NCI-H1694 treated with DMSO at 0.1 percent for 48 hours (cell line): Measurements from ENCODE around the gene ZBTB7A.

Source experiments
- DNase-seq: peaks from one replicate; lab custom pipeline; 2025; lab: John Stamatoyannopoulos, UW

Gene ZBTB7A

DNA sequence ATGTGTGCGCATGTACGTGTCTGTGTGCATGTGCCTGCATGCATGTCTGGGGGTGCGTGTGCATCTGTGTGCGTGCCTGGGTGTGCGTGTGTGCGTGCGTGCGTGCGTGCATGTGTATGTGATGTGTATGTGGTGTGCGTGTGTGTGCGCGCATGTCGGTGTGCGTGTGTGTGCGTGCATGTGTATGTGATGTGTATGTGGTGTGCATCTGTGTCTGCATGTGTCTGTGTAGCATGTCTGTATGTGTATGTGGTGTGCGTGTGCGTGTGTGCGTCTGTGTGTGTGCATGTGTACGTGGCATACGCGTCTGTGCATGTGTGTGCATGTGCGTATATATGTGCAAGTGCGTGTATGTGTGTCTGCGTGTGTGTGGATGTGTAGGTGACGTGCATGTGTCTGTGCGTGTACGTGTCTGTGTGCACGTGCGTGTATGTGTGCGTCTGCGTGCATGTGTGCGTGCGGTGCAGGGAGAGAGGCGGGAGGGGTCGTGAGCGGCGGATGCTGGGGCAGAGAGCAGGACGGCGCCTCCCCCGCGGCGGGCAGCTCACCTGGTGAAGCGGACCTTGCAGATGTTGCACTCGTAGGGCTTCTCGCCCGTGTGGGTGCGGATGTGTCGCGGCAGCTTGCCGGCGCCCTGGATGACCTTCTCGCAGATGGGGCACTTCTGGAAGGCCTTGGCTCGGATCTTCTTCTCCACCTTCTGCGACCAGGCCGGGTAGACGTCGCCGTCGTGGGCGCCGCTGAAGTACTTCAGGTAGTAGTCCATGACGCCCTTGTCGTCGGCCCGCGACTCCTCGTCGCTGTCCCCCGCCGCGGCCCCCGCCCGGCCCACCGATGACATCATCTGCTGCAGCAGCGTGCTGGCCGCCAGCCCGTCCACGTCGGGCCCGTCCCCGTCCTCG, 13.0 kb downstream of the ZBTB7A start:
- no peak for DNase-seq

DNA sequence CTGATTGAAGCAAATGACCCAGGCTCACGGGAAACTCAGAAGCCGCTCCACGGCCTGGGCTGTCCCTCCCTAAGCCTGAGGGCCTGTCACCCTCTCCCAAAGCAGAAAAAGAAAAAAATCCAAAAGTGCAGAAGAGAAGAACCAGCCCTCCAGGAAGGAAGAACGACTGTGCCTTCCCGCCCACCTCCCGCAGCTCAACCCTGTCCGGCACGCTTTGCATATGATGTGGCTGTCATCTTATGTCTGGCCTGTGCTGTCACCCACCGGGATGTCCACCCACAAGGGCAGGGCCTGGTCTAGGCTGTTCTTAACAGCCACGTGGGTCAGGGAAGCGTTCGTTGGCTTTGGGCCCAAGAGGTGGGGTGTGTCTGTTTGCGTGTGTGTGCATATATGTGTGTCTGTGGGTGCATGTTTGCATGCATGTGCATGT, 13.7 kb downstream of the ZBTB7A start:
- no peak for DNase-seq

DNA sequence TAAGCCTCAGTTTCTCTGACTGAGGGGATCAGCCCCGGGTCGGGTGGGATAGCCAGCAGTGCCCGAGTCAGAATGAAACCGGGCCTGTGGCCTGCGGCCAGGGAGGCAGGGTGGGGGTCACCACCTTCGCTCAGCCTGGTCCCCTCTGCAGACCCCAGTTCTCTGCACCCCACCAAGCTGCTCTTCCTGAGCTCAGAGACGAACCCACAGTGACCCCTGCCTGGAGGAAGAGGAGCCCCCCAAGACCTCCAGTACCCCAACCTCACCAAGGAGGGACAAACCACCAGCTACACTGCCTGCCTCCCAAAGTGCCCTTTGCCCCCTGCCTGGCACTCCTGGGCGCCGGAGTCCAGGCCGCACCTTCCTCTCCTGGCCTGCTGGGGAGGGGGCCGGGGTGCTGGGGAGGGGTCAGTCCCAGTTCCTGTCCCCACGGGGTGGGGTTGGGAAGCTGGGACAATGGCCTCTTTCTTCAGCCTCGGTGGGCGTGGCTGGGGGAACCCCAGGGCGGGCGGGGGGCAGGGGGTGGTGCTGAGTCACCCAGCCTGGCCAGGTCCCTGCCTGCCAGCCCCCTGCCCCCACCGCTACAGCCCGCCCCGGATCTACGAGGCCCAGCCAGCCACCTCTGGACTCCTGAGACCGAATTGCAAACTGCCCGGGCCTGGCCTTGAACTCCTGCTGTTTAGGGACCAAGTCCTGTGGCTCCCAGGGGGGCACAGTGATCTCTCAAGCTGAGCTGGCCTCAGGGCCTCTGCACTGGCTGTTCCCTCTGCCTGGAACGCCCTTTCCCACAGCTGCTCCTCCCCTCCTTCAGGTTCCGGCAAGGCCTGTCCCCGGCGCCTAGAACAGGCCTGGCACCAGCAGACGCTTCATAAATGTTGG, 14.3 kb downstream of the ZBTB7A start:
- no peak for DNase-seq

DNA sequence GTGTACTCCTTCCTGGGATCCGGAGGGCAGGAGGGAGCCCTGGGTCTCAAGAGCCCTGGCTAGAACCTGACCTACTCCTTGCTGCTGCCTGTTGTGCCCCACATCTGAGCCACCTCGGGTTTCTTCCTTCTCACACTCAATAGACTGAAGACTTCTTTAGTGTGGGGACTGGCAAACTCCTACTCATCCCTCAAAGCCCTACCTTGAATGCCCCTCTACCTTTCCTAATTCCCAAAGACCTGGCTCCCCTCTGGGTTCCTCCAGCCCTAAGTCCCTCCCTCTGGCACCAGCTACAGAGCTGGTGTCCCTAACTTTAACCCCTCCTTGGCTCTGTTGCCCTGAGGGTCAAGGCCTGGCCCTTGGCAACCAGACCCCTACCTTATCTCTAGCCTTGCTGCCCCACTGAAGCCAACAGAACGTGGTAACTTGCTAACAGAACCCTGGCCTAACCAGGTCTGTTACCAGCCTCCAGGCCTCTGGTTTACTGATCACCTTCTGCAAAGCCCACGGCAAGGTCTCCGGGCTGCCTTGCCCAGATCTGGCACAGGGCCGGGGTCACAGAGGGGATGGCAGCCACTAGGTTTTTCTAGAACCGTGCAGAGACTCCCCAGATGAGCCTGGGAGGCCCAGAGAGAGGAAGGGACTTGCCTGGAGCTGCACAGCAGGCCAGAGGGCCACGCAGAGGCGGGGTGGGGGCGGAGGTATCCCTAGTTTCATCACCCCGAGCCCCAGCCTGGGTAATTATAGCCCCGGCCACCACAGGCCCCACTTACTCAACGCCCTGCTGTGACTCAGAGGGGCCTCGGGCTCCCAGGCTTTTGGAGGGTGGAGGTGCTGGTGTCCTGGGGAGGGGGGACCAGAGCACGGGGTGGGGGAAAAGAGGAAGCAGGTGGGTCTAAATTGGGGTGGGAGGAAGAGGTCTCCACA, 15.3 kb downstream of the ZBTB7A start:
- no peak for DNase-seq

DNA sequence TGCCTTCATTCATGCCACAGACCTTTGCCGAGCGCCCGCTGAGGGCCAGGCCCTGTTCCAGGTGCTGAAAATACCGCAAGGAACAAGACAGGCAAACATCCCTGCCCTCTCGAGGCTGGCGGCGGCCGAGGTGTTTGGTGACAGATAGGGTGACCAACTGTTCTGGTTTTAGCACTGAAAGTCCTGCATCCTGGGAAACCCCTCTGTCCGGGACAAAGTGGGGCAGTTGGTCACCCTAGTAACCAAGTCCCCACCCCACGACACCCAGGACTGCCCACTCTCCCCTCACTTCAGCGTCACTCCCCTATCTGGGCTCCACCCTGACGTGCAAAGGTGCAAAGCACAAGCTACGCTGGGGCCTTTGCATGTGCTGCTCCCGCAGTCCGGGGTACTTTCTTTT, 17.3 kb downstream of the ZBTB7A start:
- no peak for DNase-seq

DNA sequence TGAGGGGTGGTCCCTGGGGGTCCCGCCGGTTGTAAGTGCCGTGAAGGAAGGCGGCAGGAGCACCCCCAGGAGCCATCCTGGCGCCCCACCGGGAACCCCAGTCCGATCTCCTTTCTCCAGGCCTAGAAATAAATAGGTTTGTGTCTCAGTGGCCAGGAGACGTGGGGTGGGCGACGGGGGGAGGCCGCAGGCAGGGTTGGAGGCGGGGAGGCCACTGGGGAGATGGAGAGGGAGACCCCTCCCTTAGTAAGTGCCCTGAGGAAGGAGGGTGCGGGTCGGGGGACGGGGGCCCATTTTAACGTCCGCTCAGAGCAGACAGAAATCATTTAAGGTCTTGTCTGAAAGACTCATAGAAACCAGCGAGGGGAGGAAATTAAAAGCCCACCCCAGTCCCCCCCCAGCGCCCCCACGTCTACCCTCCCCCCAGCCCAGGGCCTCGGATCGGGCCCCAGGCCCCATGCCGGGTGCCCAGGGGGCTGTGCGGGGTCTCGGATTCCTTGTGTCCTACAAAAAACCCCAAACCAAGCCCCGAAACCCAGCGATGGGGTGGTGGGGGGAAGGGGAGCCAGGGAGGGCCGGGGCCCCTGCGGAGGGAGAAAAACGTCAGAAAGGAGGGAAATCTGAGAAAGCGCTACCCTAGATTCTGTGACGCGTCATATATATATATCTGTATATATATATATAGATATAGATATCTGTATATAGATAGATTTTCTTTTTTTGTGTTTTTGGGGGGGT, 19.6 kb downstream of the ZBTB7A start:
- DNase-seq, result no peak

DNA sequence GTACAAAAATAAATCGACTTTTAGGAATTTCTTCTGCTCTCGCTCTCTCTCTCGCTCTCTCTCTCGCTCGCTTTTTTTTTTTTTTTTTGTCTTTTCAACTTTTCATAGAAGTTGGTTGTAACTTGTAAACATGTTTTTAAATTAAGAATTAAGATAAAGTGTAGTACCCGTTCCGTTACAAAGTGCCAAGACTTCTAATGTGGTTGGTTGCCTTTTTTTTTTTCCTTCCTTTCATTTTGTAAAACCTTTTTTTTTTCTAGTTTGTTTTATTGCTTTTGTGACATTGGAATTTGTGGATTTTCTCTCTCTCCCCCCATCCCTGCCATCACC, 20.4 kb downstream of the ZBTB7A start:
- DNase-seq, result no peak

DNA sequence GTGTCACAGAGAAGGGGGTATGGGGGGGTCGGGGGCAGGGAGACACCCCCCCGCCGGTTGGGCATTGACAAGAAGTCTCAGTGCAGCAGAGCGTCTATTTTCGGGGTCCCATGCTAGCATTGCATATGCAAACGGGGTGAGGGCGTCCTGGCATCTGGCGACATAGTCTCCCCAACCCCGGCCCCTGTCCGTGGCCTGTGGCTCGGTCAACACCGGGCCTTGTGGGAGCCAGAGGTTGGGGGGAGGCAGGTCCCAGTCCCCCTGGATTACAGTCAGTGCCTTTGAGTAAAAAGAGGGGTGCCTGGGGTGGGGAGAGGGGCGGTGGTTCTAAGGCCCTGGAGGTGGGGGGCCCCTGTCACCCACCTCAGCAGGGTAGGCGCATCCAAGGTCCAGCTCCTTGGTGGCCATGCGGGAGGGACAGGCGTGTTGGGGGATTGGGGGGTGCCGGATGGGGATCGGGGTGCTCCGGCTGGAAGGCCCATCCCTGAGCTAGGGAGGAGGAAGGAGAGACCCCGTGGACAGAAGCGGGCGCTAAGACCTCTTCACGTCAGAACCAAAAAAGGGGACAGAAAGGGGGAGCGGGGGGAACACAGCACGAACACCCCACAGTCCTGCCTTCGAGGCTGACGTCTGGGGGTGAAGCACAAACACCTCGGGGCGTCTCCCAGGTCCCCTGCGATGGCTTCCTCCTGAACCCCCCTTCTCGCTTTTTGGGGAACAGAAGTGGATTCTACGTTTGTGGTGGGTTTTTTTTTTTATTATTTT, 20.9 kb downstream of the ZBTB7A start:
- no peak for DNase-seq

DNA sequence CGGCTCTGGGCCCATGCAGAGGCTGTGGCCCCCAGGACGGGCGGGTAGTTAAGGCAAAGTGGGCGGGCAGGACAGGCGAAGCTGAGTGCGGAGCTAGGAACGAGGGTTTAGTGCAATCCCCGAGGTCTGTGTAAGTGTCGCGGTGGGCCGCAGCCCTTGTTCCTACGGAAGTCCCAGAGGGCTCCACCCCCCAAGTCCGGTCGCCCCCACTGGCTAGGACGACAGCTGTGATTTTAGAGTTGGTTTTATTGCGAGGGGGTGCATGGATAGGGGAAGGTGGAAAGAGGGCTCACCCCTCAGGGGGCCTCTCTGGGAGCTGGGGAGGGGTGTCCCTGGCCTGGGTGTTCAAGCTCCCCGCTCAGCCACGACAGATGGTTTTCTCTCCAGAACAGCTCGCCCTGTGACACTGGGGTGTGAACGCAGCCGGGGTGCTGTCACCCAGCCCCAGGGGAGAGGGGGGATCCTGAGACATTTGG, 21.7 kb downstream of the ZBTB7A start:
- no peak for DNase-seq

DNA sequence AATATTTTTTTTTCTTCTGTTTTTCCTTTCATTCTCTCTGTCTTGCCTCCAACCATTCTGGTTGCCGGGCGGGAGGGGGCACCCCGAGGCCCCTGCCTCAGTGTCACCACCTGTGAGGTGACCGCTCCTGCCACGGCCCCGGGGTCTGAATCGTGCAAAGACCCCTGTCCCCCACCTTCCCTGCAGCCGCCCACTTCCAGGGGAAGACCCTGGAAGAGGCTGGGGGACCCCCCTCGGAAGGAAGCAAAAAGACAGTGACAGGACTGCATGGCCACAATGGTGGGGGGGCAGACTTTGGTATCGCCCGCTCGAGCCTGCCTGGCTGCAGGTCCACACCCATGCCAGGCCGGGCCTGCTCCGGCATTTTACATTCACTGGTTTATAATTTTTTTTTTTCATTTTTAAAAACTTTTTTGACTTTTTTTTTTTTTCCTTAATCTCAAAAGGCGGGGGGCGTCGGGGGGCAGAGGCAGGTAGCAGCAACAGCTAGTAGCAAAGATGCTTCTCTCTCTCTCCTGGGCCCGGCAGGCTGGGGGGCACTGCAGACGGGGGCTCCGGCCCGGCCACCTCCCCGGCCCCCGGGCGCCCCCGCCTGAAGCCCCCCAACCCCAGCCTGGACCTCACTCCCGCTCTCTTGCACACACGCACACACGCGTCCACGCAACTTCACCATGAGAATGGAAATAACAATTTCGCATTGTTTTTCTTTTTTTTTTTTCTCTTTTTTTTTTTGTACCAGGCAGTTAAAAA, 22.6 kb downstream of the ZBTB7A start:
- no peak for DNase-seq

DNA sequence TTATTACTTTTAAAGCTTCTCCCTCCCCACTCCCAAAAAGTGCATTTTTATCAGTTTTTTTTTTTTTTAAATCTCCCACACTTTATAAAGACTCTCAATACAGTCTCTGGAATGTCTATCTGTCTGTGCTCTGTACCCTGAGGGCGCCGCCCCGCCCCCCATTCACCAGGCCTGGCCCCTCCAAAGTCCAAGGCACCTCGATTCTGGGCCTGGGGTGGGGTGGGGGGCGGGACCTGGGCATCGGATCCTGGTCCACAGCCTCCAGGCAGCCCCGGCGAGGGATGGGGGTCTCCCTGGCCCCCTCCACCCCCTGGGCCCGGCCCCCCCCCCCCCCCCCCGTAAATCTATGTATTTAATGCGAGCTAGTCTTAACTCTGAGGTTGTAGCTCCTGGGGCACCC, 23.3 kb downstream of the ZBTB7A start:
- DNase-seq, result no peak

DNA sequence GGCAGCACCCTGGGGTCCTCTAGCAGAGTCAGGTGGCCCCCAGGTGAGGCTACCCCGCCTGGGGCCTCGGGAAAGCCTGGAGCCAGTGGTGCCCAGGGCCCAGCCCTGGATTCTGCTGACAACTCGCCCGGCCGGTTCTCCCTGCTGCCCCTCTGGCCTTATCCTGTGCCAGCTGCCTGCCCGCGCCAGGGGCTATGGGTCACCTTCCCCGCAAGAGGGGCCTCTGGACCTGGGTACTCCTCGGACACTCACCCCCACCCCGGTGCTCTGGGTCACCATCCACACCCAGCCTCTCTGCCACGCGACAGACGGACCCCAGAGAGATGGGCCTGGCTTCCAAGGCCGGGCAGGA, 24.0 kb downstream of the ZBTB7A start:
- DNase-seq, result no peak

DNA sequence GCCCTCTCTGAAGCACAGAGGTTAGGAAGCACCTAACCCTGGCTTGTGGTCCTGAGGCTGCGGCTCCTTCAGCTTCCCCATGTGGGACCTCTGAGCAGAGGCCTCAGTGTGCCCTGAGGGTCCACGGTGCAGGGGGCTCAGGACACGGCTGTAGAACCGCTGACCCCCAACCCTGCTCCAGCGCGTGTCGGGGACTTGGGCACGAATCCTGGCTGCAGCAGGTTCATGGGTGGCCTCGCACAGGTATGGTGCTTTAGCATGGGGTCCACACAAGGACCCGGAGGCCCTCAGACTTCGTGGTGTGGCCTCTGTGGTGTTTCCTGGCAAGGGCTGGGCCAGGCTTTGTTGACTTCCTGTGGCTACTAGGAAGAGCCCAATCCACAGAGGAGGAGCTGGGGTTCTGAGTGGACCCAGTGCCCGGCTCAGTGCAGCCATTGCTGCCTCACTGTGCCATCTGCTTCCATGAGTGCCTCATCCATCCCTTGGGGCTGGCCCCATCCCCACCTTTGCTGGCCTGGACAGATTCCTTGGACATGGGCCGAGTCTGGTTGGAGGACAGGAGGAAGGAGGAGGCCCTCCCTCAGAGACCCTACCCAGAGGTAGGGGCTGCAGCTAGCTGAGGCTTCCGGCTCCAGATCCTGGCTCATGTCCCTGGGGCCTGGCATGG, 24.5 kb downstream of the ZBTB7A start:
- no peak for DNase-seq

DNA sequence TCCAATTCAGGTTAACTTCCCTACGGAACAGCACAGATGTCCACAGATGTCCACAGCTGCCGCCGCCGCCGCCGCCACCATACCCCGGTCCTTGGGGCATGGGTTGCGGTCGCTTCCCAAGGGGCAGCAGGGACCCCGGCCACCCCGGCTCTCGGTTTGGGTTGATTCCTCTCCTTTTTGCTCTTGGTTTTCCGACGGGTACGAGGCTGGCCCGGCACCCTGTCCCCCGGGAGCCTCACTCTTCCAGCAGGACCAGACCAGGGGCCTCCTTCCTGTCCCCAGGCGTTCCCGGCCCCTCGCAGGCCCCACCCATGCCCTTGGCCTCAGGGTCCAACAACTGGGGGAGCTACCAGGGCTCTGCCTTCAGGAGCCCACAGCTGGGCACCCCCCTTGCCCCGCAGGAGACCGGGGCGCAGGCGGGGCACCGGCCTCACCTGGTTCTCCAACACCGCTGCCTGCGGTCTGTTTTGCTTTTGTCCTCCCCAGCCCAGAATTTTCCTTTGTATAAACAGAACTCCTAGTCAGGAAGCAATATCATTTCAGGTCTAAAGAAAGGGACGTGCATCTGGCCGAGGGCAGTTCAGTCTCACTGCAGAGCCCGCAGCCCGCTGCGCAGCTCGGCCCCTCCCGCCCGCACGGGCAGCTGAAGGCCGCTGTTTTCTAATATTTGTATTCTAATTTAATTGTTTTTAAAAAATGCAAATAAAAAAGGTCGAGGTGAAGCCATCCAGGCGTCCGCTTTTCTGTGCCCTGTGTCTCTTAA, 27.9 kb downstream of the ZBTB7A start:
- no peak for DNase-seq

DNA sequence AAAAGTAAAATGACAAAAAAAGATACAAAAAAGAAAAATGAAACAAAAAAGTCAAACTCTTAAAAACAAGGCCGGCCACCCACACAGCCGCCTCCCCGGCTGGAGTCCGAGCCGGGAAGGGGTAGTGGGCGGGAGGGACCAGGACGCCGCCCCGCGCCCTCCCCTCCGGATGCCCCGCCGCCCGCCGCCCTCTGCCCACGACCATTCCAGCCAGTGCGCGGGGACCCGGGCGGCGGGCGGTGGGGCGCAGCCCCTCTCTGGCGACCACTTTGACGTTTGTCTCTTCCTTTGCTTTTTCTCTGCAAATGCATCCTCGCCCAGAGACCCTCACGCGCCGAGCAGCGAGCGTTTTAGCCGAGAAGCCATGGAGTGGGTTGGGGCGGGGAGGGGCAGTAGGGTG, 28.6 kb downstream of the ZBTB7A start:
- DNase-seq, result no peak

DNA sequence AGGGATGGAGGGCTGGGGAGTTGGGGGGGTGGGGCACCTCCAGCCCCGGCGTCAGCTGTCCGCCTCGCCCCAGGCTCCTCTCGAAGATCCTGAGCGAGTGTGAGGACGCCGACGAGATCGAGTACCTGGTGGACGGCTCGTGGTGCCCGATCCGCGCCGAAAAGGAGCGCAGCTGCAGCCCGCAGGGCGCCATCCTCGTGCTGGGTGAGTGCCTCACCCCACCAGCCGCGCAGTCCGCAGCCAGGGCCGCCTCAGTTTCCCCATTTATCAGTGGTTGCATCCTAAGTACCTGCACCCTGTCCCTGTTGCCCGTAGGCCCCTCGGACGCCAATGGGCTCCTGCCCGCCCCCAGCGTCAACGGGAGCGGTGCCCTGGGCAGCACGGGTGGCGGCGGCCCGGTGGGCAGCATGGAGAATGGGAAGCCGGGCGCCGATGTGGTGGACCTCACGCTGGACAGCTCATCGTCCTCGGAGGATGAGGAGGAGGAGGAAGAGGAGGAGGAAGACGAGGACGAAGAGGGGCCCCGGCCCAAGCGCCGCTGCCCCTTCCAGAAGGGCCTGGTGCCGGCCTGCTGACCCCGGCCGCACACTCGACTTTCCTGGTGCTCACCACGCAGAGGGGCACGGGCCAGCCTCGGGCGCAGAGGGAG, 29.3 kb downstream of the ZBTB7A start:
- DNase-seq, result no peak

DNA sequence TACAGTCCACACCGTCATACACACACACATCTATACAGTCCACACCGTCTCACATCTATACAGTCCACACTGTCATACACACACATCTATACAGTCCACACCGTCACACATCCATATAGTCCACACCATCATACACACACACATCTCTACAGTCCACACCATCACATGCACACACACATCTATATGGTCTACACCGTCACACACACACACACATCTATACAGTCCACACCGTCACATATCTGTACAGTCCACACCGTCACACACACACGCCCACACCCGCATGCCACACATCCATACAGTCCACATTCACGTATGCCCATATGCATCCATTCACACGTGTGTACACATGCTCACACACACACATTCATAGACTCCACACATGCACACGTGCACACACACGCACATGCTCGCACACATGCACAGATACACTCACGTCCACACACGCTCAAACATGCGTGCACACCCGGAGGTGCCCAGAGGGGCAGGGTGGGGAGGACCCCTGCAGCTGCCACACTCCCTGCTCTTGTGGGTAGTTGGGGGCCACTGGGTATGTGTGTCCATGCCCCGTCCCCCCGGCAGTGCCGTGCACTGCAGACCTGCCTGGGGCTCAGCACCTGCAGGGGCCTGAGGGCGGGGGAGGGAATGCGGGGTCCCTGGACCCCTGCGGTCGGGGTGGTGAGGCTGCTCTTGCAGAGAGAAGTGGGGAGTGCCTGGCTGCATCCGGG, 30.0 kb downstream of the ZBTB7A start:
- DNase-seq, result no peak
